ENCODE data around the gene LRPAP1. TPM values are rescaled to one million over a fixed set of nuclear protein-coding genes. Genes with fewer than 3 reads are reported as not detected.
"Not testable (repeated sequence)": the region's sequence is repeated elsewhere in the genome, so short reads cannot be mapped to it uniquely, and the experiment has no call there.

The LRPAP1 gene
- polyA plus RNA-seq, 1 donor (not counting 4 experiments of a cell fraction or from before 2014, with no cell fraction given), result 121 TPM

- H3K4me1 ChIP-seq (ENCODE audit: control insufficient read depth, extremely low read depth, insufficient read depth, low read length); H3K27me3 ChIP-seq (ENCODE audit: control insufficient read depth, extremely low read depth, insufficient read depth, low read length); H3K79me2 ChIP-seq (ENCODE audit: control insufficient read depth, insufficient read depth, low read length); dilution Hi-C loops (cut with MboI; ENCODE audit: extremely low pct_ligation_motif_present, low sequenced_read_pairs); H3K4me3 ChIP-seq (ENCODE audit: control insufficient read depth in 2 of 3, extremely low read depth in 1 of 3, insufficient read depth in 2 of 3, low read depth in 1 of 3, low read length in 3 of 3); H3K27ac ChIP-seq (ENCODE audit: control insufficient read depth, insufficient read depth, low read length); H4K20me1 ChIP-seq (ENCODE audit: control insufficient read depth, extremely low read depth, insufficient read depth, low read length); DNase-seq (ENCODE audit: low read depth, low spot score); FAIRE-seq; H3K9ac ChIP-seq (ENCODE audit: control insufficient read depth, extremely low read depth, insufficient read depth, low read length); H3K9me3 ChIP-seq (ENCODE audit: control insufficient read depth, low read depth, low read length); H2AFZ ChIP-seq (ENCODE audit: control insufficient read depth, low read length); H3K9me1 ChIP-seq (ENCODE audit: control insufficient read depth, extremely low read depth, insufficient read depth, low read length); H3K36me3 ChIP-seq (ENCODE audit: control insufficient read depth in 2 of 2, extremely low read depth in 1 of 2, insufficient read depth in 2 of 2, low read length in 2 of 2); H3K4me2 ChIP-seq (ENCODE audit: control insufficient read depth, extremely low read depth, insufficient read depth, low read depth, low read length): not testable (repeated sequence)
Measured at GRCh38 chr4:3550041-3550440, 17.8 kb upstream of the LRPAP1 start.

- H3K9ac ChIP-seq (ENCODE audit: control insufficient read depth, extremely low read depth, insufficient read depth, low read length); H3K36me3 ChIP-seq (ENCODE audit: control insufficient read depth in 2 of 2, extremely low read depth in 1 of 2, insufficient read depth in 2 of 2, low read length in 2 of 2); dilution Hi-C loops (cut with MboI; ENCODE audit: extremely low pct_ligation_motif_present, low sequenced_read_pairs); H3K4me1 ChIP-seq (ENCODE audit: control insufficient read depth, extremely low read depth, insufficient read depth, low read length); FAIRE-seq; H3K9me1 ChIP-seq (ENCODE audit: control insufficient read depth, extremely low read depth, insufficient read depth, low read length); H2AFZ ChIP-seq (ENCODE audit: control insufficient read depth, low read length); H3K9me3 ChIP-seq (ENCODE audit: control insufficient read depth, low read depth, low read length); H3K4me3 ChIP-seq (ENCODE audit: control insufficient read depth in 2 of 3, extremely low read depth in 1 of 3, insufficient read depth in 2 of 3, low read depth in 1 of 3, low read length in 3 of 3); H3K27me3 ChIP-seq (ENCODE audit: control insufficient read depth, extremely low read depth, insufficient read depth, low read length); DNase-seq (ENCODE audit: low read depth, low spot score); H3K4me2 ChIP-seq (ENCODE audit: control insufficient read depth, extremely low read depth, insufficient read depth, low read depth, low read length); H3K79me2 ChIP-seq (ENCODE audit: control insufficient read depth, insufficient read depth, low read length); H4K20me1 ChIP-seq (ENCODE audit: control insufficient read depth, extremely low read depth, insufficient read depth, low read length); H3K27ac ChIP-seq (ENCODE audit: control insufficient read depth, insufficient read depth, low read length): not testable (repeated sequence)
Measured at GRCh38 chr4:3549694-3550001, 17.4 kb upstream of the LRPAP1 start.

GRCh38 chr4:3548991-3549693, 16.9 kb upstream of the LRPAP1 start:
- H2AFZ ChIP-seq (ENCODE audit: control insufficient read depth, low read length); H3K79me2 ChIP-seq (ENCODE audit: control insufficient read depth, insufficient read depth, low read length); DNase-seq (ENCODE audit: low read depth, low spot score); H3K27ac ChIP-seq (ENCODE audit: control insufficient read depth, insufficient read depth, low read length); FAIRE-seq; dilution Hi-C loops (cut with MboI; ENCODE audit: extremely low pct_ligation_motif_present, low sequenced_read_pairs); H3K9ac ChIP-seq (ENCODE audit: control insufficient read depth, extremely low read depth, insufficient read depth, low read length); H3K36me3 ChIP-seq (ENCODE audit: control insufficient read depth in 2 of 2, extremely low read depth in 1 of 2, insufficient read depth in 2 of 2, low read length in 2 of 2); H3K9me3 ChIP-seq (ENCODE audit: control insufficient read depth, low read depth, low read length); H3K9me1 ChIP-seq (ENCODE audit: control insufficient read depth, extremely low read depth, insufficient read depth, low read length); H4K20me1 ChIP-seq (ENCODE audit: control insufficient read depth, extremely low read depth, insufficient read depth, low read length); H3K4me3 ChIP-seq (ENCODE audit: control insufficient read depth in 2 of 3, extremely low read depth in 1 of 3, insufficient read depth in 2 of 3, low read depth in 1 of 3, low read length in 3 of 3); H3K27me3 ChIP-seq (ENCODE audit: control insufficient read depth, extremely low read depth, insufficient read depth, low read length); H3K4me1 ChIP-seq (ENCODE audit: control insufficient read depth, extremely low read depth, insufficient read depth, low read length); H3K4me2 ChIP-seq (ENCODE audit: control insufficient read depth, extremely low read depth, insufficient read depth, low read depth, low read length): not testable (repeated sequence)

GRCh38 chr4:3546721-3547120, 14.5 kb upstream of the LRPAP1 start:
- H2AFZ ChIP-seq (ENCODE audit: control insufficient read depth, low read length); H3K79me2 ChIP-seq (ENCODE audit: control insufficient read depth, insufficient read depth, low read length); H3K9me1 ChIP-seq (ENCODE audit: control insufficient read depth, extremely low read depth, insufficient read depth, low read length); H4K20me1 ChIP-seq (ENCODE audit: control insufficient read depth, extremely low read depth, insufficient read depth, low read length); H3K4me2 ChIP-seq (ENCODE audit: control insufficient read depth, extremely low read depth, insufficient read depth, low read depth, low read length); DNase-seq (ENCODE audit: low read depth, low spot score); H3K9me3 ChIP-seq (ENCODE audit: control insufficient read depth, low read depth, low read length); H3K27ac ChIP-seq (ENCODE audit: control insufficient read depth, insufficient read depth, low read length); H3K9ac ChIP-seq (ENCODE audit: control insufficient read depth, extremely low read depth, insufficient read depth, low read length); H3K4me1 ChIP-seq (ENCODE audit: control insufficient read depth, extremely low read depth, insufficient read depth, low read length); FAIRE-seq; dilution Hi-C loops (cut with MboI; ENCODE audit: extremely low pct_ligation_motif_present, low sequenced_read_pairs); H3K27me3 ChIP-seq (ENCODE audit: control insufficient read depth, extremely low read depth, insufficient read depth, low read length); H3K36me3 ChIP-seq (ENCODE audit: control insufficient read depth in 2 of 2, extremely low read depth in 1 of 2, insufficient read depth in 2 of 2, low read length in 2 of 2); H3K4me3 ChIP-seq (ENCODE audit: control insufficient read depth in 2 of 3, extremely low read depth in 1 of 3, insufficient read depth in 2 of 3, low read depth in 1 of 3, low read length in 3 of 3): not testable (repeated sequence)

GRCh38 chr4:3545351-3545750, 13.1 kb upstream of the LRPAP1 start:
- H3K9me1 ChIP-seq (ENCODE audit: control insufficient read depth, extremely low read depth, insufficient read depth, low read length); dilution Hi-C loops (cut with MboI; ENCODE audit: extremely low pct_ligation_motif_present, low sequenced_read_pairs); H3K4me2 ChIP-seq (ENCODE audit: control insufficient read depth, extremely low read depth, insufficient read depth, low read depth, low read length); FAIRE-seq; H3K27ac ChIP-seq (ENCODE audit: control insufficient read depth, insufficient read depth, low read length); H3K9me3 ChIP-seq (ENCODE audit: control insufficient read depth, low read depth, low read length); H3K79me2 ChIP-seq (ENCODE audit: control insufficient read depth, insufficient read depth, low read length); H3K27me3 ChIP-seq (ENCODE audit: control insufficient read depth, extremely low read depth, insufficient read depth, low read length); DNase-seq (ENCODE audit: low read depth, low spot score); H3K4me1 ChIP-seq (ENCODE audit: control insufficient read depth, extremely low read depth, insufficient read depth, low read length); H4K20me1 ChIP-seq (ENCODE audit: control insufficient read depth, extremely low read depth, insufficient read depth, low read length); H2AFZ ChIP-seq (ENCODE audit: control insufficient read depth, low read length); H3K4me3 ChIP-seq (ENCODE audit: control insufficient read depth in 2 of 3, extremely low read depth in 1 of 3, insufficient read depth in 2 of 3, low read depth in 1 of 3, low read length in 3 of 3); H3K9ac ChIP-seq (ENCODE audit: control insufficient read depth, extremely low read depth, insufficient read depth, low read length); H3K36me3 ChIP-seq (ENCODE audit: control insufficient read depth in 2 of 2, extremely low read depth in 1 of 2, insufficient read depth in 2 of 2, low read length in 2 of 2): not testable (repeated sequence)

Data from keratinocyte (primary cell).